ENCODE measurements around the gene FBXW11.

FBXW11 gene

DNA sequence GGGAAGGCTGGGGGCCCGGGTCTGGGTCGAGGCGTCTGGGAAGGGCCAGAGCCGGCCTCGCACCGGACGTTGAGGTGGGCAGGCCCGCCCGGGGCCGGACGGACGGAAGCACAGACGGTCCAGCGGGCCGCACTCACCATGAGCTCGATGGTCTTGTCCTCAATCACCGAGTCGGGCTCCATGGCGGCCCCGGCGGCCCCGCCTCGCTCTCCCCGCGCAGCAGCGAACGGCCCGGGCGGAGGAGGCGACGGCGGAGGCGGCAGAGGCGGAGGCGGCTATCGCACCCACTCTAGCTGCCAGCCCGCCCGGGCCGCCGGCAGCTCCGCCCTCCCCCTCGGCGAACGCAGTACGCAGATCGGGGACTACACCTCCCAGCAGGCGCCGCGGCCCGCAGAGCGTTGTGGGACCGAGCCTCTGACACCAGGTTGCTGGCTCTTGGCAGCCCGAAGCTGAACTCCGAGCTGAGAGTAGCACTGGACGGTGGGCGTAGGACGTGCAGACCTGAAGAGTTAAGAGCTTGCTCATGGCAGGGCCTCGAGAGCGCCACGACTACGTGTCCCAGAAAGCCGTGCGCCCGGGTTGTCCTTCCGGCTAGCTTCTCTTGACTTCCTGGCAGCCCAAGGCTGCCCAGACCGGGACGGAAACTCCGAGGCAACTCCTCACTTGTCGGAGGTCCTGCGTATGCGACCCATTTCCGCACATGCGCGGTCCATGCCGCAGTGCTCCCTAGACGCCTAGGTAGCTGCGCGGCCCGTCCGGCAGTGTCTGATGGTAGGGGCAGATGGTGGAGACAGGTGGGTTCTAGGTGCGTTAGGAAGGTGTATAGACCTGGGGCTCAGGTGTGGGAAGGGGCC is at the start of gene FBXW11:
FBXW11 (minus strand) TSS at position 318 of the 854 bp plus-strand sequence; CDS start at position 182, 136 bp downstream.
- peak; percentile 97 for DNase-seq

DNA sequence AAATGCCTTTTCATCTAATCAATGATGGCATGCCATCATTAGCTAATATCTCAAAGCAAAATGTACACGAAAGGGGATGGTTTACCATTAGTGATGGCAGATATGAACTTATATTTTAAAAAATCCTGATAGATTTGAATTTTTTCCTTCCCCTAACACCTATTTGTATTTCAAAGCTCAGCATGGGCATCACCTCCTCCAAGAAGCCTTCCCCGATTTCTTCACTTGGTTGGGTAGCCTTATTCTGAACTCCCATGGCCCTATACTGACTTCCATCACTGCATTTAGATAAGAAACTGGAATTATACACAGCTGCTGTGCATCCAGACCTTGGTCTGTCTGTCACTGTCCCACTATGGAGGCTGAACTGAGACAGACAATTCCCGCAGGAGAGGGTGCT is 49.6 kb upstream of the FBXW11 start:
- DNase-seq: no peak

DNA sequence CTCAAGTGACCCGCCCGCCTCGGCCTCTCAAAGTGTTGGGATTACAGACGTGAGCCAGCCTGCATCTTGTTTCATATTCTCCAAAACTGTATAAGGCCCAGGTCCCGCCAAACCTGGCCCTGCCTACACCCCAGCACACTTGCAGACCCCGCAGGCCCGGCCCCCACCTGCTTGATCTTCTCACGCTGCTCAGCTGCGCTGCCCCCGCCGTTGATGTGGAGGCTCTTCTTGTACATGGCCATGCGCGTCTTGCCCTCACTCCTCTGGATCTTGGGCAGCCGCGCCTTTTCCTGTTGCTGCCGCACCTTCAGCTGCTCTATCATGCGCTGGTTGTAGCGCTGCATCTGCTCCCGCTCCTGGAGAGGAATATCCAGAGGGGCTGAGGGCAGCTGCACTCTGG is 49.0 kb upstream of the FBXW11 start:
- DNase-seq: no peak

DNA sequence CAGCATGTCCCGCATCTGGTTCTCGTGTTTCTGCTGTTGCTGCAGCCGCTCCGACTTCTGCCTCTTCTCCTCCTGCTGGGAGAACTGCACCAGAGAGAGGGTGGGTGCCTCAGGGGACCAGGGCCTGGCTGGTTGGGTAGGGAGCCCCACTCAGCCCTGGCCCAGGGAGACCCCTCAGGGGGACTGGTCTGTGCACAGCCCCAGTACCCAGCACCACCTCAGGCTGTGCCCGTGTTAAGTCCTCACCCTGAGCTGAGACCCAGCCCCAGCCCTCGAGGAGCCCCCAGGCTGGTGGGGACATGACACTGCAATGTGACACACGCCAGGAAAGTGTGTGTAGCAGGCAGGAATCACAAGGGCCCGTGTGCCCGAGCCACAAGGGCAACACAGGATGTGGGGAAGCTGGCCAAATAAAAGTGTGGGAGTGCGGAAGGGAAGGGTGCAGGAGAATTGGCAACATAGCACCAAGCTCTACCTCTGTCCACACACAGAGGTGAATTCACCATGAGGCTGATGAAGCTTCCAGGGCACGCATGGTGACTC is 48.2 kb upstream of the FBXW11 start:
- DNase-seq: no peak

DNA sequence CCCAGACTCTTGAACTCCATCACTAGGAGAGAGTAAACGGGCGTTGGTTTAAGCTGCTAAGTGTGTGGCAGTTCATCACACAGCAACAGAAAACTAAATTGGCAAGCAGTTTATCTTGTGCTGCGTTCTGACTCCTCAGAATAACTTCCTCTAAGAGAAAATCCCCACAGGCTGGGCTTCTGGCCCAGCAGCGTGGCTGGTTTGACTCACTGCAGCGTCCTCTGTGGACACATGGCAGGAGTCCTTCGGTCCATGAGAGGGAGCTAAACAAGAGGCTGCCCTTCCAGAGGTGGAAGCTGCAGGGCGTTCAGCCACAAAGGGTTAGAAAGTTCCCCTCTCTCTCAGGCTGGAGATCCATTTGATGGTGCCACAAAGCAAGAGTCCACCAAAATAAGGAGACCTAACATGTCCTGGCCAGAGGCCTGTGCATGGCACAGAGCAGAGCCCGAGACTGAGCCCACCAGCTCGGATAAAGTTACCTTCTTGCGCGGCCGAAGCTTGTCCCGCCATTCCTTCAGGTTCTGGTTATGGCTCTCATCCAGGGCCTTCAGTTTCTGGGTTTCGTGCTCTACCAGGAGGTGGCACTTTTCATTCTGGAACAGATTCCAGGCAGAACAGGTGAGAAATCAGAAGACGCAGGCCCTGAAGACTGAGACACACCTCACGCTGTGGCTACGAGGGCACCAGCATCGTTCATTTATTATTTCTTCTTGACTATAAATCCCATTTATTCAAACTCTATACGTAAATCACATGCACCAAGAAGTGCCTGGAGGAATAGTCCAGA is 46.2 kb upstream of the FBXW11 start:
- DNase-seq: no peak

DNA sequence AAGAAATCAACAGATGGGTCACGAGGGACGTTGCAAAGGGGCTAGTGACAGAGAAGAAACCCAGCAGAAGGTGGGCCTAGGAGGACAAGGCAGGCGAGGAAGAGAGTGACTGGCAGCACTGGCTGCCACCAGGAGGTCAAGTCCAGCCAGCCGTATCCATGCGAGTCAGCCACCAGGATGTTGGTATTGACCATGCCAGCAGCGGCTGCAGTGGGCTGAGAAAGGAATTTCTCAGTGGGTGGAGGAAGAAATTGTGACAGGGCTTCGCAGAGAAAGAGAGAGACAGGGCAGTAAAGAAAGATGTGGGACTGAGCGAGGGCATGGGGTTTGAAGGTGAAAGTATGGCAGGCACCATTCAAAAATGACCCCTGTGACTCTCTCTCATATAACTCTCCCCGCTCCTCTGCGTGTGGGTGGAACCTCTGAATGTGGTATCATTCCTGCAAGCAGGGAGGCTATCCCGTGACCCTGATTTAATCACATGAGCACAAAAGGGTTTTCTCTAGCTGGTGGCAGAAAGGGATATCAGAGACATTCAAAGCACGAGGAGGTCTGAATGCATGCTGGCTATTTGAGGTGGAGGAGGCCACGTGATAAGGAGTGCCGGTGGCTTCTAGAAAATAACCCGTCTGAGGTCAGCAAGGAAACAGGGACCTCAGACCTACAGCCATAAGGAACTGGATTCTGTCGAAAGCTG is 45.4 kb upstream of the FBXW11 start:
- no peak for DNase-seq

DNA sequence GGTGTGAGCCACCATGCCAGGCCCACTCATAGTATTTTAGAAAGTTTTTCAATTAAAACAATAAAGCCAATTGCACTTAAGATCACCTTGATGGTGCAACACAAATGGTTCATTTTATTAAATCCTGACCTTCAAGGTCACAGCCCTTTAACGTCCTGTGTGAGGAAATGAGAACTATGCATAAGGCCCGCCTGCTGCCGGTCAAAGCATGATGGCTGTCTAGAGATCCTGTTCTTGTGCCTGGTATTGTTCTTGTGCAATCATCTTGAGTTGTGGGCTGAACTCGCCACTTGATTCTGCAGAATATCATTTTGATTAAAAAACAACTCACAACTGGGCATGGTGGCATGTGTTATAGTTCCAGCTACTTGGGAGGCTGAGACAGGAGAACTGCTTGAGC is 43.6 kb upstream of the FBXW11 start:
- no peak for DNase-seq

DNA sequence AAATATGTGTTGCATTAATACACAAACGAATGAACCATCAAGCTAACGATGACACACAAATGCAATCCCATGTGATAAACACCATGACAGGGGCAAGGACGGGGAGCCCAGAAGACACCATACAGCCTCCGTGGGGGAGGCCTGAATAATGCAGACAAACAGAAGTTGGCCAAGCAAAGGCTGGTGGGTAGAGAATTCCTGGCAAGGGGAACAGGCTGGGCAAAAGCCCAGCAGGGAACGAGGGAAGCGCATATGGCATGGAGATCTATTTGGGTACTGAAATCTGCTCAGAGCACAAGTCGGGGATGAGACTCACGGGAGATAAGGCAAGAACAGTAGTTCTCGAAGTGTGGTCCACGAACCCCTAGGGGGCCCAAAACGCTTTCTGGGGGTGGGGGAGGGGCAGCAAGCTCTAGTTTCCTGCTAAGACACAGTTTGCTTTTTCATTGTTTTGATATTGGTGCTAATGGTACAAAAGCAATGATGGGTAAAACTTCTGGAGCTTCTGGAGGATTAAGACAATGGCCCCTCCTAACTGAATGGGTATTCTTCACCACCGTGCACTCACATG is 42.9 kb upstream of the FBXW11 start:
- no peak for DNase-seq

DNA sequence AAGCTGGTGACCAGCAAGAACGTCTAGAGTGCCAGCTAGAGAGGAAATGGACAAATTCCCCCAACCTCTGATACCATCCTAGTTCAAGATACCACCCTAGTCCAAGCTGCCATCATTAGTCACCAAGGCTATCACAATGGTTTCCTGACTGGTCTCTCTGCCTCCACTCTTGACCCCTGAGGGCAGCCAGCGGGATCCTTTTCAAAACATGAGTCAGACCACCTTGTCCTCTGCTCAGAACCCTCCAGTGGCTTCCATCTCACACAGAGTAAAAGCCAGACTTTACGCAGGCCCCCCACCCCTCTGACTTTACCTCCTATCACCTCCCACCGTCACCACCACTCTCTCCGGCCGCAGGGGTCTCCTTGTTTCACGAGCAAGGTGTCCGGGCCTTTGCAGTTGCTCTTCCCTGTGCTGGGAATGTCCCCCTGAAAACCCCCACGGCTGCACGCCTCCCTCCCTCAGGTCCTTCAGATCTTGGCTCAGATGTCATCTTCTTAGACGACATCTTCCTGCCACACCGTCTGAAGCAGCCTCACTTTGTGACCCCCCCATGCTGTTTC is 42.2 kb upstream of the FBXW11 start:
- no peak for DNase-seq

DNA sequence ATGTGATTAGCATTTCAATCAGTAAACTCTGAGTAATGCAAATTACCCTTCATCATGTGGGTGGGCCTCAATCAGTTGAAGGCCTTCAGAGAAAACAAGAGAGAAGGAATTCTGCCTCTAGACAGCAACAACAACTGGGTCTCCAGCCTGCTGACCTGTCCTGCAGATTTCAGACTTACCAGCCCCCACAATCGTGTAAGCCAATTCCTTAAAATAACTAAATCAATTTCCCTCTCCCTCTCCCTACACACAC is 41.7 kb upstream of the FBXW11 start:
- DNase-seq: no peak

DNA sequence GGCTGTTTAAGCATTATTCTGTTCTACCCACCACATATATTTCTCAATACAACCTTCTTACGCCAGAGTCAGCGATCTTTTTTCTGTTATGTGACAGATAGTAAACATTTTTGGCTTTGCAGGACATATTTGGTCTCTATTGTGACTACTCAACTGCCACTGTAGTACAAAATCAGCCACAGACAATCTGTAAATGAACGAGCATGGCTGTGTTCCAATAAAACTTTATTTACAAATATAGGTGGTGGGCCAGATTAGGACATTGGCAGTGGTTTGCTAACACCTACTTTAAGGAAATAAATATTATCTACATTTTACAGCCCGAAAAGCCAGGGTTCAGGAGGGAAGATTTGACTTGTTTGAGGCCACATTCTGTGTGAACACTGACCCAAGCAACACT is 40.2 kb upstream of the FBXW11 start:
- DNase-seq: no peak

DNA sequence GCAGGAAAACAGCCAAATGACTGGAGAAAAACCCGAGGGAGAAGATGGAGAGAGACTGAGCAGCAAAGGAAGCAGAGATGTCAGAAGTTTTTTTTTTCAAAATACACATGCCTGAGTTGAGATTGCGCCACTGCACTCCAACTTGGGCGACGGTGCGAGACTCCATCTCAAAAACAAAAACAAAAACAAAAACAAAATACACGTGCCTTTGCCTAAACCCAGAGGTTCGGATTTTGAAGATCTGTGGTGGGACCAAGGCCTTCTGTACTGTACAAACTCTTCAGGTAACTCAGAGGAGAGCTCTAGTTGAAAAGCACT is 38.8 kb upstream of the FBXW11 start:
- no peak for DNase-seq

DNA sequence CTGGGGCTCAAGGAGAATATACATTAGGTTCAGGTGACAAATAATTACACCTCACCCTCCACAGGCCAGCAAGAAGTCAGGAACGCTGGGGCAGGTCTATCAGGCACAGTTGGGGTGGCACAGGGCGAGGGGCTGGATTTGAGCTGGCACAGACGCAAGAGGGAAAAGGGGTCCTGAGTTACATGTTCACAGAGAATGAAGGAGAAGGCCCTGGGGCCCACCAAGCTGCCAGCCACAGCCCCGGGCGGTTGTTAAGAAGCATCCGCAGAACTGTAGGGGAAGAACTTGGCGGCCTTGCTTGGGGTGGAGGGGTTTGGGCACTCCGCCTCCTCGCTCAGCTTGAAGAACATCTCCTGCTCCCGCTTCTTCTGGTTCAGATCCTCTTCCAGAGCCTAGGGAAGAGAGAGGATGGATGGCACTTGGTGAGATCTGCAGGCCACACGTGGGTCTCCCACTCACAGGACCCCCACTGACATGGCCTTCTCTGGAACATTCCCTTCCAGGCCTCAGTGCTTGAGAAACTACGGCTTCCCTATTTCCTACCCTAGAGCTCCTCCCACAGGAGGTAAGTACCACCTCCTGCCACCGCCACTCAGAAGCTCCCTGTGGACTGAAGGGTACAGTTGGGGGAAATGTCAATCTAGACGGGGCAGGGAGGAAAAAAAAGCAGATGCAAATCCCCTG is 38.3 kb upstream of the FBXW11 start:
- DNase-seq: no peak

DNA sequence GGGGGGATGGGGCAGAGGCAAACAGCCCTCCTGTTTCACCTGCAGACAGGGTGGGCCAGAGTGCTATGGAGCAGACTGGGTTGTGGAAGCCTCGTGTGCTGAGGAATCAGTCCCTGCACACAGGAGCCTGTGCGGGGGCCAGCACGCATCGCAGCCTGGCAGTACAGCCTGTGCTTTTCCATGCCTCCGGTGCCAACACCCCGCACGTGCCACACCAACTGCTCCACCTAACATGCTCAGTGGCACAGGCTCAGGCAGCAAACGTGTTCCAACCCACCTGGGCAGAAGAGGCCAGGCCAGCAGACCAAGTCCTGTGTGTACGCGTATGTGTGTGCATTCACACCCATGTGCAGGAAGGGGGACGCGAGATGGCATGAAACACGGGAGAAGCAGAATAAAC is 37.4 kb upstream of the FBXW11 start:
- DNase-seq: no peak

DNA sequence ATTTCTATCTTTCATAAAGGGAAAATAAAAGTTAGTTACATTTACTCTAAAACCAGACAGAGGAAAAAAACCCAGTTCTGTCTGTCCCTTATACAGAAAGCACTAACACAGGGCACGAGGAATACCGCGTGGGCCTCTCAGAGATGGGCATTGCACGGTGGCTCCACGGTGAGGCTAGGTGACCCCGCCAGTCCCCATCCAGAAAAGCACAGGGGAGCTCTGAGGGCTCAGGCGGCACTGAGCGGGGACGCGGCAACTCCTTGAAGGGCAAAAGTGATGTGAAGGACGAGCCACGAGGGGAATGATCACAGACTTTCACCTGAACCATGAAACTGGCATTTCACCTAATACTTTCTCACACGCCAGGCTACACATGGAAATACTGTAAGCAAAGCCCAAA is 35.7 kb upstream of the FBXW11 start:
- no peak for DNase-seq

DNA sequence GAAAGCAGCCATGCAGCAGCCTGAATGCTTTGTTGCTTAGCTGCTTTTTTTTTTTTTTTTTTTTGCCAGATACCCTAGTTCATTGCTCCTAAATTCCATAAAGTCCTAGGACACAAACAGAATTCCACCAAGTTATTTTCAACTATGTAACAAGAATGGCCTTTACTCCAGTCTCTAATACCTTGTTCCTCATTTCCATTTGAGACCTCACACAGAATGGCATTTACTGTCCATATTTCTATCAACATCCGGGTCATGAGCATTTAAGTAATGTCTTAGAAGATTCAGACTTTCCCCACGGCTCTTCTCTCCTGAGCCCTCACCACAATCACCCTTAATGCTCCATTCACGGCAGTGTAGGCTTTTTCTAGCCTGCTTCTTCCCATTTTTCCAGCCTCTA is 31.7 kb upstream of the FBXW11 start:
- DNase-seq: no peak

DNA sequence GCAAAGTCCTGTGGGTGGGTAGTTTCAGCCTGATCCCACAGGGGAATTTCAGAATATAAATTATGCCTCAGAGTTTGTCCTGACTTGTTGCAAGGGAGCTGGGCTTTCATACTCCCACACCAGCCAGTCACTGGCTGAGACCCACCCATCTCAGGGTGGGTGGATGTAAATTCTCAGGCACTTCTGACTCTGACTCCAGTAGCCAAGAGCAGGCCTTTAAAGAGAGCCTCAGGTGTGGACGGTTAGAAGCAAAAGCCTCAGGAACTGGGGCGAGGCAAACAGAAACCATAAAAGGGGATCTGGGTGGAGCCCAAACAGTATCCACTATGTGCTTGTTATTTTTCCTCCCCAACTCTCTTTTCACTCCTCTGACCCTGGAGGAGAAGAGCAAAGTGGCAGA is 28.6 kb upstream of the FBXW11 start:
- DNase-seq: no peak

DNA sequence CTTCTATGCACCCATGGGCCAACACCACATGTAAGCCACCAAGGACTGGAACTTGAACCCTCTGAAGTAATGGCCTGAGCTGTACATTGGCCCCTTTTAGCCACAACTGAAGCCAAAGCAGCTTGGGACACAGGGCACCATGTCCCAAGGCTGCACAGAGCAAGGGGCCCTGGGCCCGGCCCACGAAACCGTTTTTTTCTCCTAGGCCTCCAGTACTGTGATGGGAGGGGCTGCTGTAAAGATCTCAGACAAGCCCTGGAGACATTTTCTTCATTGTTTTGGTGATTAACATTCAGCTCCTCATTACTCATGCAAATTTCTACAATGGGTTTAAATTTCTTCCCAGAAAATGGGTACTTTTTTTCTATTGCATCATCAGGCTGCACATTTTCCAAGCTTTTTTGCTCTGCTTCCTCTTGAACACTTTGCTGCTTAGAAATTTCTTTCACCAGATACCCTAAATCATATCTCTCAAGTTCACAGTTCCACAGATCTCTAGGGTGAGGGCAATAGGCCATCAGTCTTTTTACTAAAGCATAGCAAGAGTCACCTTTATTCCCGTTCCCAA is 25.5 kb upstream of the FBXW11 start:
- no peak for DNase-seq

DNA sequence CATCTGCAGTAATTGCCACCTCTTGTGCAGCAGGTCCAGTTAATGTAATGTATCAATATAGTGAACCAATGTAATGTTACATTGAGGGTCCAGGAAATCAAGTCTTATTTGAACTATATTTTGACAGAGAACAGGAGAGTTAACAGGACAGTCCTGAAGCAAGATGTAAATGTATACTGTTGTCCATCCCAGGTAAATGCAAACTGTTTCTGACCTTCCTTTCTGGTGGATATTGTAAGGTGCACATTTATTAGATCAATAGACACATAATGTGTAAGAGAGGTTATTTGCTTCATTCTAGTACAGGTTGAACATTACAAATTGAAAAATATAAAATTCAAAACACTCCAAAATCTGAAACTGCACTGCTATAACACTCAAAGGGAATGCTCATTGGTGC is 23.4 kb upstream of the FBXW11 start:
- no peak for DNase-seq

DNA sequence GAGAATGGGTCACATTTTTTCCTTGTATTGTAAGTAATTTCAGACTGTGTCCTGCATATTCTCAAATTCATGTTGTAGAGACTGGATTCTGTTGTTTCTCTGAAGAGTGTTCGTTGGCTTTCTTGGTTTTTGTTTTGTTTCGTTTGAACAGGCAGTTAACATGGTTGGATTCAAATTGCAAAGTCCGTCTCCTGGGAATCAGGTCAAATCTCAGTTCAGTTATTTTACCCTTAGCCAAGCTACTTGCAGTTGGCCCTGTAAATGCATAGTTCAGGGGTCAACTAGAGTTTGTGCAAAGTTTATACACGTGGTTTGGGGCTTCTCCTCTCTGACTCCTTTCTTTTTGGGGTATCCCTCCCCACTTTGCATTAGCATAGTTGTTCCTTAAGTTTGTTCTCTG is 21.7 kb upstream of the FBXW11 start:
- DNase-seq: no peak

DNA sequence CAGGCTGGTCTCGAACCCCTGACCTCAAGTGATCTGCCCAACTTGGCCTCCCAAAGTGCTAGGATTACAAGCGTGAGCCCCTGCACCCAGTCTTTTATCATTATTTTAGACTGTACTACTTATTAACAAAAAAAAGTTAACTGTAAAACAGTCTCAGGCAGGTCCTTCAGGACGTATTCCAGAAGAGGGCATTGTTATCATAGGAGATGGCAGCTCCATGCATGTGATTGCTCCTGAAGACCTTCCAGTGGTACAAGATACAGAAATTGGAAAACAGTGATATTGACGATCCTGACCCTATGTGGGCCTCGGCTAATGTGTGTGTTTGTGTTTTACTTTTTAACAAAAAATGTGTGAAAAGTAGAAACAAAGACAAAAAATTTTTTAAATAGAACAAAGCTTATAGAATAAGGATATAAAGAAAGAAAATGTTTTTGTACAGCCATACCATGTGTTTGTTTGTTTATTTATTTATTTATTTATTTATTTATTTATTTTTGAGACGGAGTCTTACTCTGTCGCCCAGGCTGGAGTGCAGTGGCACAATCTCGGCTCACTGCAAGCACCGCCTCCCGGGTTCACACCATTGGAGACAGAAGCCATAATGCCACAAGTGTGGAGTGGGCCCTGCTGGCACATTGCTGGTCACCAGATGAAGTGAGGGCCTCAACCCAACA is 13.8 kb upstream of the FBXW11 start:
- peak; percentile 36 for DNase-seq

DNA sequence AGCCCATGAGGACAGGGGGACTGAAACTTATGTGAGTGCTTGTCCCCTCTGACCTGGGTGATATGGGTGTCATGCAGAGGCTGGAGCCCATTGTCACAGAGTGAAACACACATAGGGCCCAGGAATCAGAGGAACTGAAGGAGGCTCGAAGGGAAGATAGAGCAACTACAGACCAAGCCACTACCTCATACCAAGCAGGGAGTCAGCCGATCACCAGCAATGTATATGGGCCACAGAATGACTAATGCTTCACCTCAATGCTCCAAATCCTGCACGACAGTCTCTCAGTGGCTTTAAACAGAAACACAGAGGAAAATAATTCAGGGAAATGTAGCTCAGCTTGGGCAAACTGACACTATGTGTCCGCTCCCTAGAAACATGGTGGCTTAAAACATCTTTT is 8.9 kb upstream of the FBXW11 start:
- DNase-seq: no peak
